ENCODE measurements around the gene SRM. TPM values are rescaled to one million over a fixed set of nuclear protein-coding genes. Genes with fewer than 3 reads are reported as not detected.
"Not testable (repeated sequence)": the region's sequence is repeated elsewhere in the genome, so short reads cannot be mapped to it uniquely, and the experiment has no call there.

SRM gene
- total RNA-seq, 2 donors from 2014 or later = 52.8 to 71.5 TPM

- no peak for TF ChIP-seq CTCF (IDR thresholded peaks at IDR 0.05)
Measured at GRCh38 chr1:11100149-11100493, 40.3 kb upstream of the SRM start.

GRCh38 chr1:11099310-11100148 lies 39.7 kb upstream of the SRM start, which contains the start of gene EXOSC10:
Gene EXOSC10, minus strand, starts transcription at chr1:11099869. Its CDS starts 38 bp downstream, at chr1:11099831.
- H3K4me3 ChIP-seq = peak within 1 kb of the TSS; percentile 91 to 97
- peaks cover 24% of the 10 kb centered on the region for H3K36me3 ChIP-seq
- TF ChIP-seq CTCF (IDR thresholded peaks at IDR 0.05) = peak in 1 of 2 donors; percentile 42
- no peaks in the 10 kb centered on the region for H3K9me3 ChIP-seq
- H3K27me3 ChIP-seq = no peaks in the 10 kb centered on the region
- peak; percentile 89 for DNase-seq (ENCODE audit: low spot score)
- H3K4me1 ChIP-seq = peaks cover 0 to 17% of the 10 kb centered on the region in 2 donors
- H3K27ac ChIP-seq = peak within 1 kb of the TSS; percentile 71 to 82

More at GRCh38 chr1:11100149-11100493, 40.3 kb upstream of the SRM start:
- H3K27me3 ChIP-seq = no peaks in the 10 kb centered on the region
- peaks cover 18% of the 10 kb centered on the region for H3K36me3 ChIP-seq
- DNase-seq (ENCODE audit: low spot score) = no peak
- no peaks in the 10 kb centered on the region for H3K9me3 ChIP-seq
- H3K4me1 ChIP-seq = peaks cover 0 to 17% of the 10 kb centered on the region in 2 donors
- H3K4me3 ChIP-seq = peak overlapping the region; percentile 91 to 97
- H3K27ac ChIP-seq = peak overlapping the region; percentile 71 to 82

- H3K27ac ChIP-seq = peak overlapping the region; percentile 71 to 82
- H3K27me3 ChIP-seq = no peaks in the 10 kb centered on the region
- no peak for TF ChIP-seq CTCF (IDR thresholded peaks at IDR 0.05)
- peak overlapping the region; percentile 91 to 97 for H3K4me3 ChIP-seq
- no peaks in the 10 kb centered on the region for H3K9me3 ChIP-seq
- H3K4me1 ChIP-seq = peaks cover 0 to 17% of the 10 kb centered on the region in 2 donors
- no peak for DNase-seq (ENCODE audit: low spot score)
- peaks cover 30% of the 10 kb centered on the region for H3K36me3 ChIP-seq
Measured at GRCh38 chr1:11098931-11099309, 39.1 kb upstream of the SRM start.

GRCh38 chr1:11083784-11084183 lies 24.0 kb upstream of the SRM start:
- not testable (repeated sequence) for H3K27ac ChIP-seq; H3K4me1 ChIP-seq; H3K9me3 ChIP-seq; DNase-seq (ENCODE audit: low spot score); H3K27me3 ChIP-seq; H3K4me3 ChIP-seq
- peaks cover 56% of the 10 kb centered on the region for H3K36me3 ChIP-seq

- H3K27ac ChIP-seq = no peak overlapping the region
- H3K4me3 ChIP-seq = no peak overlapping the region
- no peaks in the 10 kb centered on the region for H3K4me1 ChIP-seq
- no peaks in the 10 kb centered on the region for H3K9me3 ChIP-seq
- DNase-seq (ENCODE audit: low spot score) = no peak
- TF ChIP-seq CTCF (IDR thresholded peaks at IDR 0.05) = no peak
- peaks cover 57% of the 10 kb centered on the region for H3K36me3 ChIP-seq
- H3K27me3 ChIP-seq = no peaks in the 10 kb centered on the region
Measured at GRCh38 chr1:11080931-11081330, 21.1 kb upstream of the SRM start.

GRCh38 chr1:11078631-11079030 lies 18.8 kb upstream of the SRM start:
- no peak for TF ChIP-seq CTCF (IDR thresholded peaks at IDR 0.05)
- Histone ChIP-seq H3K4me1 (no peaks in the 10 kb centered on the region), H3K36me3 (peaks cover 79% of the 10 kb centered on the region), H3K4me3 (no peak overlapping the region), H3K9me3 (no peaks in the 10 kb centered on the region), H3K27me3 (no peaks in the 10 kb centered on the region), H3K27ac (no peak overlapping the region)
- DNase-seq (ENCODE audit: low spot score) = no peak

GRCh38 chr1:11073398-11073797 lies 13.6 kb upstream of the SRM start:
- H3K36me3 ChIP-seq = peaks cover 93% of the 10 kb centered on the region
- not testable (repeated sequence) for H3K9me3 ChIP-seq; H3K27me3 ChIP-seq; H3K27ac ChIP-seq; H3K4me1 ChIP-seq; H3K4me3 ChIP-seq; DNase-seq (ENCODE audit: low spot score)

Measured in right atrium auricular region (tissue), 2 donors.